H1 (cell line): Measurements from ENCODE around the gene EGFR. TPM values are rescaled to one million over a fixed set of nuclear protein-coding genes. Genes with fewer than 3 reads are reported as not detected.

ENCODE experiments used
- CTCF ChIA-PET: fragments of 300-600 bp; sonication (Branson Sonifier 250); formaldehyde crosslinking; loops from one replicate; lab custom pipeline; 2021; ENCODE audit not compliant: partially characterized antibody; lab: Charles Lee
- POLR2A ChIA-PET: fragments of 300-600 bp; sonication (Branson Sonifier 250); formaldehyde crosslinking; loops from one replicate; lab custom pipeline; 2021; ENCODE audit warnings: inconsistent platforms; ENCODE audit not compliant: partially characterized antibody; lab: Charles Lee
- DNase-seq, 2 experiments: peaks; one replicate each; pipeline versions ENCODE4 v3.0.0 to v3.0.0-alpha.2; 2010 to 2022; ENCODE audit warnings: low spot score in 2 of 2, low read depth in 1 of 2, mixed read lengths in 1 of 2
- FAIRE-seq: peaks from 2 replicates; lab custom pipeline; 2011; peaks lifted over from hg19 to GRCh38; lab: Jason Lieb, UNC
- H2AFZ ChIP-seq: 2 replicates; pipeline ENCODE4 v1.8.1; 2012; ENCODE audit warnings: low read length, inconsistent platforms
- H2AK5ac ChIP-seq: 2 replicates; pipeline ENCODE4 v1.6.1; 2013; ENCODE audit warnings: low read depth, low read length
- H2BK120ac ChIP-seq: replicated peaks from 2 replicates; pipeline ENCODE3; 2013; ENCODE audit warnings: low read depth, low read length, inconsistent platforms
- H2BK12ac ChIP-seq: 2 replicates; pipeline ENCODE4 v1.6.1; 2013; ENCODE audit warnings: low read depth, low read length
- H2BK15ac ChIP-seq: 2 replicates; pipeline ENCODE4 v1.6.1; 2013; ENCODE audit warnings: low read length
- H2BK20ac ChIP-seq: 2 replicates; pipeline ENCODE4 v1.6.1; 2013; ENCODE audit warnings: low read length
- H2BK5ac ChIP-seq: 2 replicates; pipeline ENCODE4 v1.6.1; 2013; ENCODE audit warnings: low read depth, low read length
- H3K14ac ChIP-seq: 2 replicates; pipeline ENCODE4 v1.6.1; 2013; ENCODE audit warnings: inconsistent platforms; ENCODE audit not compliant: insufficient read length
- H3K18ac ChIP-seq: 2 replicates; pipeline ENCODE4 v1.6.1; 2013; ENCODE audit warnings: low read length; ENCODE audit errors: extremely low read depth
- H3K23ac ChIP-seq: 2 replicates; pipeline ENCODE4 v1.6.1; 2013; ENCODE audit warnings: inconsistent platforms; ENCODE audit not compliant: insufficient read length
- H3K23me2 ChIP-seq: 2 replicates; pipeline ENCODE4 v1.6.1; 2013; ENCODE audit warnings: low read depth, low read length
- H3K27ac ChIP-seq: 2 replicates; pipeline ENCODE4 v1.6.1; 2011; ENCODE audit warnings: low read depth, low read length, inconsistent platforms
- H3K27me3 ChIP-seq, 4 experiments: replicated peaks in 1 of 4; 1 replicate in 1 of 4; 2 replicates in 3 of 4; pipeline versions ENCODE4 v1.6.1 to v1.8.1; 2011 to 2013; ENCODE audit warnings: low read length in 3 of 4, mild to moderate bottlenecking in 3 of 4, inconsistent platforms in 2 of 4, mixed read lengths in 2 of 4, moderate library complexity in 1 of 4; ENCODE audit not compliant: control insufficient read depth in 3 of 4, insufficient read depth in 3 of 4; ENCODE audit errors: extremely low read depth in 1 of 4
- H3K36me3 ChIP-seq, 4 experiments: 2 replicates each; pipeline versions ENCODE4 v1.6.1 to v1.8.1; 2011 to 2013; ENCODE audit warnings: mild to moderate bottlenecking in 4 of 4, low read length in 3 of 4, moderate library complexity in 2 of 4, control low read depth in 1 of 4, inconsistent platforms in 1 of 4; ENCODE audit not compliant: insufficient read depth in 4 of 4, control insufficient read depth in 2 of 4
- H3K4ac ChIP-seq: replicated peaks from 2 replicates; pipeline ENCODE3; 2013; ENCODE audit warnings: low read length, low read depth, mixed read lengths, inconsistent platforms; ENCODE audit not compliant: insufficient read length
- H3K4me1 ChIP-seq, 4 experiments: replicated peaks in 1 of 4; 1 replicate in 1 of 4; 2 replicates in 3 of 4; pipeline versions ENCODE4 v1.6.1 to v1.8.1; 2011 to 2013; ENCODE audit warnings: low read length in 3 of 4, inconsistent platforms in 2 of 4, mixed read lengths in 1 of 4; ENCODE audit not compliant: insufficient read depth in 4 of 4, control insufficient read depth in 3 of 4
- H3K4me2 ChIP-seq, 2 experiments: 2 replicates each; pipeline versions ENCODE4 v1.6.1 to v1.8.1; 2011 to 2013; ENCODE audit warnings: low read depth in 2 of 2, low read length in 2 of 2, control low read depth in 1 of 2, inconsistent platforms in 1 of 2, mild to moderate bottlenecking in 1 of 2; ENCODE audit not compliant: insufficient read depth in 1 of 2
- H3K4me3 ChIP-seq, 4 experiments: fragments of 200-600, 300-600 bp in 1 of 4; sonication (generic), shearing (Covaris generic), sonication (Bioruptor Twin) in 1 of 4; 2 replicates each; pipeline versions ENCODE4 v1.5.1 to v1.8.1; 2011 to 2016; ENCODE audit warnings: low read length in 4 of 4, low read depth in 3 of 4, control low read depth in 2 of 4, inconsistent platforms in 2 of 4, mild to moderate bottlenecking in 2 of 4, mixed read lengths in 1 of 4, moderate library complexity in 1 of 4; ENCODE audit not compliant: insufficient read depth in 2 of 4; ENCODE audit errors: extremely low read depth in 1 of 4
- H3K56ac ChIP-seq: replicated peaks from 2 replicates; pipeline ENCODE3; 2013; ENCODE audit warnings: low read depth, mild to moderate bottlenecking, mixed read lengths, low read length, inconsistent platforms; ENCODE audit not compliant: insufficient read length
- H3K79me1 ChIP-seq: 2 replicates; pipeline ENCODE4 v1.6.1; 2013; ENCODE audit warnings: low read depth, low read length, control low read depth
- H3K79me2 ChIP-seq, 2 experiments: 2 replicates each; pipeline versions ENCODE4 v1.6.1 to v1.8.1; 2012 to 2013; ENCODE audit warnings: low read length in 2 of 2, mild to moderate bottlenecking in 2 of 2, inconsistent platforms in 1 of 2; ENCODE audit not compliant: insufficient read depth in 2 of 2, control insufficient read depth in 1 of 2
- H3K9ac ChIP-seq, 4 experiments: replicated peaks in 1 of 4; 1 replicate in 1 of 4; 2 replicates in 3 of 4; pipeline versions ENCODE4 v1.6.1 to v1.8.1; 2011 to 2013; ENCODE audit warnings: low read depth in 3 of 4, low read length in 3 of 4, control low read depth in 2 of 4, mild to moderate bottlenecking in 2 of 4, moderate library complexity in 2 of 4, inconsistent platforms in 1 of 4; ENCODE audit errors: extremely low read depth in 1 of 4
- H3K9me3 ChIP-seq, 2 experiments: 2 replicates each; pipeline versions ENCODE4 v1.6.1 to v1.8.1; 2012 to 2013; ENCODE audit warnings: mild to moderate bottlenecking in 2 of 2, moderate library complexity in 2 of 2, control low read depth in 1 of 2, inconsistent platforms in 1 of 2, low read depth in 1 of 2, low read length in 1 of 2, mixed read lengths in 1 of 2; ENCODE audit not compliant: insufficient read depth in 2 of 2
- H4K20me1 ChIP-seq, 2 experiments: replicated peaks in 1 of 2; 2 replicates each; pipeline versions ENCODE3 to v1.8.1; 2011 to 2013; ENCODE audit warnings: inconsistent platforms in 2 of 2, low read length in 2 of 2, mild to moderate bottlenecking in 1 of 2; ENCODE audit not compliant: insufficient read depth in 2 of 2, control insufficient read depth in 1 of 2
- H4K5ac ChIP-seq: 2 replicates; pipeline ENCODE4 v1.6.1; 2013; ENCODE audit warnings: low read length, low read depth, mixed read lengths, inconsistent platforms; ENCODE audit not compliant: insufficient read length
- H4K8ac ChIP-seq: 2 replicates; pipeline ENCODE4 v1.8.0; 2013; ENCODE audit warnings: mild to moderate bottlenecking, moderate library complexity, low read length, inconsistent platforms; ENCODE audit not compliant: insufficient read depth; ENCODE audit errors: extremely low read depth
- H4K91ac ChIP-seq: replicated peaks from 2 replicates; pipeline ENCODE3; 2013; ENCODE audit warnings: low read length, mixed read lengths, inconsistent platforms; ENCODE audit not compliant: insufficient read length
- EZH2 ChIP-seq: fragments of 200-600 bp; sonication (generic); IDR thresholded peaks from 2 replicates; pipeline ENCODE4 v1.7.1; 2012; ENCODE audit warnings: low read depth, mild to moderate bottlenecking, moderate library complexity, low read length, inconsistent platforms; ENCODE audit not compliant: severe bottlenecking
- GABPA ChIP-seq: IDR thresholded peaks from 2 replicates; pipeline ENCODE4 v1.6.1; 2011; ENCODE audit warnings: mild to moderate bottlenecking, low read length, moderate library complexity, borderline replicate concordance; ENCODE audit not compliant: insufficient read depth
- JUND ChIP-seq: IDR thresholded peaks from 2 replicates; pipeline ENCODE4 v1.6.1; 2011; ENCODE audit warnings: mild to moderate bottlenecking, improper control_type of control experiment, low read length
- WGBS, 2 experiments: shearing (Covaris generic) in 1 of 2; methylation state at CpG; one replicate each; pipeline versions ENCODE4 v1.1.6 to v1.1.7; 2013 to 2015; ENCODE audit warnings: low lambda C conversion rate in 2 of 2, mixed read lengths in 2 of 2, inconsistent platforms in 1 of 2, low coverage in 1 of 2, missing lambda C conversion rate in 1 of 2; ENCODE audit not compliant: insufficient replicate concordance in 2 of 2, insufficient coverage in 1 of 2, insufficient read length in 1 of 2; ENCODE audit errors: extremely low coverage in 1 of 2, missing lambda C conversion rate in 1 of 2; 5-methylcytosine and 5-hydroxymethylcytosine counted together
- polyA plus RNA-seq, 7 experiments: library from polyadenylated mRNA; depleted of rRNA in 3 of 7; stranded (reverse) in 5 of 7; unstranded in 2 of 7; fragments of >200 nt in 5 of 7; fragments of 200-250 nt in 2 of 7; gene quantifications; 1 replicate in 5 of 7; 2 replicates in 1 of 7; 4 replicates in 1 of 7; pipeline versions ENCODE4 v1.2.1 to v1.2.3, GENCODE V29; 2011 to 2013; ENCODE audit warnings: missing spikeins in 2 of 7, mixed read lengths in 2 of 7
- total RNA-seq: library from RNA; stranded (reverse); fragmentation: NEBNext Ultra II Directional; extraction: Animal tissue kit (Norgen Biotek cat#: 25700); gene quantifications from 2 replicates; pipeline ENCODE4 v1.2.1, GENCODE V29; 2021

EGFR gene
- total and polyA plus RNA-seq, 2 of the 8 experiments (the other 6 are each of a cell fraction or from before 2014, with no cell fraction given): 1.9 to 5.8 TPM

GRCh38 chr7:55122263-55122662, 103.4 kb downstream of the EGFR start:
- no peak overlapping the region for H3K56ac ChIP-seq
- no peak overlapping the region for H4K91ac ChIP-seq
- H2AFZ ChIP-seq: no peak overlapping the region
- DNase-seq: no peak
- WGBS, 2 experiments: 78% methylated on average over 7 of the region's 7 CpGs; no CpG with 5 or more reads in 1 of the 2 experiments
- no peak for TF ChIP-seq GABPA
- no peak for TF ChIP-seq JUND
- TF ChIP-seq EZH2: no peak
- H2BK120ac ChIP-seq: no peak overlapping the region
- H3K79me1 ChIP-seq: no peaks in the 10 kb centered on the region
- H3K27ac ChIP-seq: no peak overlapping the region
- FAIRE-seq: no peak
- 0 out of 2 replicates have a peak, but pooled peaks cover 2% of the 10 kb centered on the region for H3K23me2 ChIP-seq
- CTCF ChIA-PET: interaction anchor here (0.7 to 1.6 kb wide), 3 partner anchors 9 to 133 kb away, joined by 3 to 4 read pairs (median 4); no protein-coding TSS in a partner anchor
- no peak overlapping the region for H2BK5ac ChIP-seq
- POLR2A ChIA-PET: interaction anchor here (1.1 kb wide), 1 partner anchor 27 kb away, joined by 3 read pairs; no protein-coding TSS in a partner anchor
- H4K8ac ChIP-seq: no peak overlapping the region
- H3K27me3 ChIP-seq: no peaks in the 10 kb centered on the region
- H2BK12ac ChIP-seq: no peak overlapping the region
- no peak overlapping the region for H3K18ac ChIP-seq
- H3K23ac ChIP-seq: no peak overlapping the region
- H3K36me3 ChIP-seq: no peaks in the 10 kb centered on the region
- no peaks in the 10 kb centered on the region for H3K79me2 ChIP-seq
- no peak overlapping the region for H3K4me3 ChIP-seq
- H3K4me2 ChIP-seq: no peak overlapping the region
- no peak overlapping the region for H3K9ac ChIP-seq
- H4K5ac ChIP-seq: no peak overlapping the region
- H2AK5ac ChIP-seq: no peak overlapping the region
- H3K4ac ChIP-seq: no peak overlapping the region
- no peaks in the 10 kb centered on the region for H4K20me1 ChIP-seq
- H3K4me1 ChIP-seq: no peaks in the 10 kb centered on the region
- H2BK15ac ChIP-seq: no peak overlapping the region
- no peak overlapping the region for H3K14ac ChIP-seq
- H3K9me3 ChIP-seq: no peaks in the 10 kb centered on the region
- H2BK20ac ChIP-seq: no peak overlapping the region
